Neuronal stem cell (in vitro differentiated cells): ENCODE measurements around the gene PDE1A.
A peak's percentile ranks its signal among the peaks of the same experiment; 100 is the strongest.

Experiments
- DNase-seq: peaks from one replicate; pipeline ENCODE4 v3.0.0-alpha.2; 2013; ENCODE audit warnings: low spot score
- H2AFZ ChIP-seq: one replicate; pipeline ENCODE4 v1.6.1; 2013; ENCODE audit warnings: mild to moderate bottlenecking, low read length, inconsistent platforms
- H2AK5ac ChIP-seq: 2 replicates; pipeline ENCODE4 v1.6.1; 2013; ENCODE audit warnings: low read depth, mild to moderate bottlenecking, inconsistent platforms, low read length, moderate library complexity, mixed read lengths
- H2BK120ac ChIP-seq: 2 replicates; pipeline ENCODE4 v1.6.1; 2013; ENCODE audit warnings: low read depth, mild to moderate bottlenecking, inconsistent platforms, low read length, moderate library complexity, mixed read lengths
- H2BK12ac ChIP-seq: one replicate; pipeline ENCODE4 v1.6.1; 2013; ENCODE audit warnings: low read length, inconsistent platforms
- H2BK15ac ChIP-seq: 2 replicates; pipeline ENCODE4 v1.6.1; 2013; ENCODE audit warnings: mild to moderate bottlenecking, low read length, inconsistent platforms, mixed read lengths
- H2BK5ac ChIP-seq: one replicate; pipeline ENCODE4 v1.6.1; 2013; ENCODE audit warnings: inconsistent platforms, mild to moderate bottlenecking, low read length, moderate library complexity
- H3K14ac ChIP-seq: one replicate; pipeline ENCODE4 v1.6.1; 2013; ENCODE audit warnings: low read length, inconsistent platforms
- H3K18ac ChIP-seq: 2 replicates; pipeline ENCODE4 v1.6.1; 2013; ENCODE audit warnings: low read length, inconsistent platforms
- H3K23ac ChIP-seq: 2 replicates; pipeline ENCODE4 v1.6.1; 2013; ENCODE audit warnings: low read depth, mild to moderate bottlenecking, mixed read lengths, low read length, inconsistent platforms; ENCODE audit not compliant: poor library complexity
- H3K27ac ChIP-seq: replicated peaks from 3 replicates; pipeline ENCODE4 v1.5.1; 2013; ENCODE audit warnings: low read length, inconsistent platforms
- H3K27me3 ChIP-seq, 3 experiments: 2 replicates each; pipeline ENCODE4 v1.6.1; 2013; ENCODE audit warnings: low read length in 3 of 3, mild to moderate bottlenecking in 2 of 3, inconsistent platforms in 1 of 3, low read depth in 1 of 3, mixed read lengths in 1 of 3, moderate library complexity in 1 of 3; ENCODE audit not compliant: control insufficient read depth in 3 of 3, insufficient read depth in 3 of 3
- H3K36me3 ChIP-seq, 2 donors: replicated peaks in 1 of 2; 2 replicates each; pipeline ENCODE4 v1.6.1; 2013; ENCODE audit warnings: low read length in 2 of 2; ENCODE audit not compliant: control insufficient read depth in 2 of 2, insufficient read depth in 2 of 2
- H3K4ac ChIP-seq: 2 replicates; pipeline ENCODE4 v1.6.1; 2013; ENCODE audit warnings: inconsistent platforms, mild to moderate bottlenecking, low read length, moderate library complexity
- H3K4me1 ChIP-seq, 2 donors: 1 replicate in 1 of 2; 2 replicates in 1 of 2; pipeline ENCODE4 v1.6.1; 2013; ENCODE audit warnings: low read length in 2 of 2, low read depth in 1 of 2; ENCODE audit not compliant: control insufficient read depth in 2 of 2, insufficient read depth in 1 of 2
- H3K4me2 ChIP-seq: one replicate; pipeline ENCODE4 v1.6.1; 2013; ENCODE audit warnings: mild to moderate bottlenecking, low read length, inconsistent platforms; ENCODE audit not compliant: insufficient read depth, poor library complexity, severe bottlenecking
- H3K4me3 ChIP-seq, 2 donors: 2 replicates each; pipeline ENCODE4 v1.5.1; 2013; ENCODE audit warnings: low read length in 2 of 2, mild to moderate bottlenecking in 2 of 2, inconsistent platforms in 1 of 2, moderate library complexity in 1 of 2
- H3K79me1 ChIP-seq: one replicate; pipeline ENCODE4 v1.6.1; 2013; ENCODE audit warnings: low read depth, mild to moderate bottlenecking, inconsistent platforms, low read length, moderate library complexity
- H3K9ac ChIP-seq: one replicate; pipeline ENCODE4 v1.6.1; 2013; ENCODE audit warnings: mild to moderate bottlenecking, low read depth, low read length, inconsistent platforms; ENCODE audit not compliant: poor library complexity
- H3K9me3 ChIP-seq, 2 donors: replicated peaks in 1 of 2; 2 replicates each; pipeline versions ENCODE3 to v1.6.1; 2013; ENCODE audit warnings: low read length in 2 of 2, mild to moderate bottlenecking in 2 of 2, inconsistent platforms in 1 of 2, low read depth in 1 of 2, mixed read lengths in 1 of 2, moderate library complexity in 1 of 2; ENCODE audit not compliant: control insufficient read depth in 2 of 2, insufficient read depth in 1 of 2
- H4K8ac ChIP-seq: one replicate; pipeline ENCODE4 v1.6.1; 2013; ENCODE audit warnings: low read depth, mild to moderate bottlenecking, inconsistent platforms, low read length, moderate library complexity
- H4K91ac ChIP-seq: one replicate; pipeline ENCODE4 v1.6.1; 2013; ENCODE audit warnings: low read length, low read depth, mild to moderate bottlenecking, inconsistent platforms; ENCODE audit not compliant: poor library complexity
- WGBS, 2 donors: extraction: QIAGEN DNeasy Blood & Tissue Kit; methylation state at CpG; one replicate each; pipeline ENCODE4 v1.1.7; 2013; ENCODE audit warnings: missing lambda C conversion rate in 2 of 2, mixed read lengths in 1 of 2; ENCODE audit not compliant: insufficient read length in 2 of 2, insufficient replicate concordance in 1 of 2; ENCODE audit errors: extremely low coverage in 2 of 2; 5-methylcytosine and 5-hydroxymethylcytosine counted together

PDE1A gene

GRCh38 chr2:182228073-182228473 lies 198.8 kb downstream of the PDE1A start:
- H4K91ac ChIP-seq = no peak overlapping the region
- no peak overlapping the region for H2BK12ac ChIP-seq
- no peak overlapping the region for H3K27ac ChIP-seq
- no peak overlapping the region for H3K4me3 ChIP-seq
- H3K23ac ChIP-seq = no peak overlapping the region
- no peaks in the 10 kb centered on the region for H3K79me1 ChIP-seq
- H3K9me3 ChIP-seq = peaks cover 0 to under 1% of the 10 kb centered on the region in 2 donors
- H2AK5ac ChIP-seq = no peak overlapping the region
- H4K8ac ChIP-seq = no peak overlapping the region
- H2BK5ac ChIP-seq = no peak overlapping the region
- H2BK120ac ChIP-seq = no peak overlapping the region
- H2BK15ac ChIP-seq = no peak overlapping the region
- H3K4me1 ChIP-seq = peaks cover 0 to 2% of the 10 kb centered on the region in 2 donors
- H3K14ac ChIP-seq = no peak overlapping the region
- H3K18ac ChIP-seq = no peak overlapping the region
- no CpG with 5 or more reads among the region's 2 CpGs for WGBS, 2 donors
- no peak overlapping the region for H3K4ac ChIP-seq
- peaks cover 0 to 17% of the 10 kb centered on the region in 2 donors for H3K36me3 ChIP-seq
- no peak for DNase-seq
- no peak overlapping the region for H3K4me2 ChIP-seq
- no peaks in the 10 kb centered on the region for H3K27me3 ChIP-seq
- H3K9ac ChIP-seq = no peak overlapping the region
- H2AFZ ChIP-seq = no peak overlapping the region

GRCh38 chr2:182226807-182227206 lies 200.0 kb downstream of the PDE1A start:
- H3K4me1 ChIP-seq = peaks cover 0 to 2% of the 10 kb centered on the region in 2 donors
- H2AK5ac ChIP-seq = no peak overlapping the region
- no peak overlapping the region for H4K91ac ChIP-seq
- no peak for DNase-seq
- H3K36me3 ChIP-seq = peaks cover 0 to 28% of the 10 kb centered on the region in 2 donors
- H3K4me3 ChIP-seq = no peak overlapping the region
- H3K14ac ChIP-seq = no peak overlapping the region
- no peak overlapping the region for H3K4ac ChIP-seq
- WGBS, 2 donors = no CpG with 5 or more reads among the region's 4 CpGs
- no peak overlapping the region for H2BK15ac ChIP-seq
- H4K8ac ChIP-seq = no peak overlapping the region
- no peak overlapping the region for H2AFZ ChIP-seq
- H3K79me1 ChIP-seq = no peaks in the 10 kb centered on the region
- H3K23ac ChIP-seq = no peak overlapping the region
- peaks cover 0 to 13% of the 10 kb centered on the region in 2 donors for H3K9me3 ChIP-seq
- no peak overlapping the region for H3K27ac ChIP-seq
- H3K9ac ChIP-seq = no peak overlapping the region
- H2BK5ac ChIP-seq = no peak overlapping the region
- no peak overlapping the region for H3K18ac ChIP-seq
- H2BK120ac ChIP-seq = no peak overlapping the region
- H3K4me2 ChIP-seq = no peak overlapping the region
- H2BK12ac ChIP-seq = no peak overlapping the region
- no peaks in the 10 kb centered on the region for H3K27me3 ChIP-seq

- Histone ChIP-seq H2BK15ac (no peak overlapping the region), H3K23ac (no peak overlapping the region), H2BK5ac (no peak overlapping the region), H2AK5ac (no peak overlapping the region), H3K4me1 (peaks cover 2 to 20% of the 10 kb centered on the region in 2 donors), H3K14ac (no peak overlapping the region), H3K4ac (no peak overlapping the region), H2BK120ac (no peak overlapping the region), H4K8ac (no peak overlapping the region), H3K9ac (no peak overlapping the region), H3K27me3 (no peaks in the 10 kb centered on the region), H2AFZ (no peak overlapping the region), H3K4me2 (no peak overlapping the region), H3K79me1 (no peaks in the 10 kb centered on the region), H4K91ac (no peak overlapping the region), H3K18ac (no peak overlapping the region), H3K36me3 (peaks cover 0 to 17% of the 10 kb centered on the region in 2 donors), H3K4me3 (no peak overlapping the region), H3K9me3 (peaks cover 2 to 13% of the 10 kb centered on the region in 2 donors), H3K27ac (no peak overlapping the region), H2BK12ac (no peak overlapping the region)
- no peak for DNase-seq
- WGBS, 2 donors = no CpG with 5 or more reads among the region's 3 CpGs
Measured at GRCh38 chr2:182224669-182225068, 202.2 kb downstream of the PDE1A start.

GRCh38 chr2:182220998-182221397 lies 205.8 kb downstream of the PDE1A start:
- Histone ChIP-seq H3K4me1 (peaks cover 2 to 23% of the 10 kb centered on the region in 2 donors), H2AK5ac (no peak overlapping the region), H3K4me2 (no peak overlapping the region), H2BK5ac (no peak overlapping the region), H4K8ac (no peak overlapping the region), H3K36me3 (peaks cover 0 to 17% of the 10 kb centered on the region in 2 donors), H4K91ac (no peak overlapping the region), H3K9me3 (peaks cover 2 to 13% of the 10 kb centered on the region in 2 donors), H2BK15ac (no peak overlapping the region), H2AFZ (peak overlapping the region; percentile 41), H3K27me3 (no peaks in the 10 kb centered on the region), H3K14ac (no peak overlapping the region), H2BK12ac (no peak overlapping the region), H3K27ac (no peak overlapping the region), H3K4me3 (no peak overlapping the region), H3K4ac (no peak overlapping the region), H2BK120ac (no peak overlapping the region), H3K23ac (no peak overlapping the region), H3K79me1 (no peaks in the 10 kb centered on the region), H3K9ac (no peak overlapping the region), H3K18ac (no peak overlapping the region)
- no peak for DNase-seq
- WGBS, 2 donors = no CpG with 5 or more reads among the region's 3 CpGs
